ENCODE measurements around the gene FHIT.

- TF ChIP-seq GATA2 (IDR thresholded peaks at IDR 0.05; ENCODE audit: low read depth, low read length) (no peak), GATA3 (IDR thresholded peaks at IDR 0.05; ENCODE audit: low read depth, low read length) (no peak)
Observed at GRCh38 chr3:59775106-59775505, 1476.1 kb downstream of the FHIT start.

All from SH-SY5Y (cell line).